HEK293 (cell line): ENCODE measurements around the gene IRF1.
A peak's percentile ranks its signal among the peaks of the same experiment; 100 is the strongest.

ENCODE experiments used
- BCL11B ChIP-seq: fragments of 450-650 bp; formaldehyde crosslinking; IDR thresholded peaks from 2 replicates; pipeline ENCODE4 v1.5.1; 2016; ENCODE audit warnings: low read depth, missing biosample characterization, missing genetic modification characterization
- CTCF ChIP-seq: fragments of 450-650 bp; formaldehyde crosslinking; IDR thresholded peaks from 2 replicates; pipeline ENCODE4 v1.5.1; 2016; ENCODE audit warnings: missing biosample characterization, missing genetic modification characterization
- EGR2 ChIP-seq: fragments of 450-650 bp; formaldehyde crosslinking; IDR thresholded peaks from 2 replicates; pipeline ENCODE4 v1.5.1; 2016; ENCODE audit warnings: low read depth, missing biosample characterization, missing genetic modification characterization
- REPIN1 ChIP-seq: fragments of 450-650 bp; formaldehyde crosslinking; IDR thresholded peaks from 2 replicates; pipeline ENCODE4 v1.5.1; 2017; ENCODE audit warnings: missing biosample characterization, missing genetic modification characterization, low read depth
- SETDB1 ChIP-seq: IDR thresholded peaks from one replicate; pipeline ENCODE4 v1.6.1; 2017; ENCODE audit warnings: mild to moderate bottlenecking, low read length, moderate library complexity, mixed read lengths; ENCODE audit not compliant: insufficient read length
- SP2 ChIP-seq: fragments of 450-650 bp; formaldehyde crosslinking; IDR thresholded peaks from 2 replicates; pipeline ENCODE4 v1.5.1; 2016; ENCODE audit warnings: missing biosample characterization, missing genetic modification characterization
- TCF7L2 ChIP-seq: IDR thresholded peaks from 2 replicates; pipeline ENCODE4 v1.6.1; 2011; ENCODE audit warnings: low read depth, mild to moderate bottlenecking, inconsistent platforms, low read length, moderate library complexity, borderline replicate concordance
- TSHZ1 ChIP-seq: fragments of 450-650 bp; formaldehyde crosslinking; IDR thresholded peaks from 2 replicates; pipeline ENCODE4 v1.5.1; 2016; ENCODE audit warnings: missing biosample characterization, missing genetic modification characterization, borderline replicate concordance
- ZBTB17 ChIP-seq: fragments of 450-650 bp; formaldehyde crosslinking; IDR thresholded peaks from 2 replicates; pipeline ENCODE4 v1.5.1; 2016; ENCODE audit warnings: missing biosample characterization, missing genetic modification characterization
- ZBTB48 ChIP-seq: fragments of 450-650 bp; formaldehyde crosslinking; IDR thresholded peaks from 2 replicates; pipeline ENCODE4 v1.5.1; 2016; ENCODE audit warnings: missing biosample characterization, missing genetic modification characterization
- ZIC2 ChIP-seq: fragments of 450-650 bp; formaldehyde crosslinking; IDR thresholded peaks from 2 replicates; pipeline ENCODE4 v1.5.1; 2016; ENCODE audit warnings: missing biosample characterization, missing genetic modification characterization
- ZNF121 ChIP-seq: fragments of 450-650 bp; formaldehyde crosslinking; IDR thresholded peaks from 2 replicates; pipeline ENCODE4 v1.5.1; 2016; ENCODE audit warnings: missing biosample characterization, missing genetic modification characterization
- ZNF140 ChIP-seq: fragments of 450-650 bp; formaldehyde crosslinking; IDR thresholded peaks from 2 replicates; pipeline ENCODE4 v1.5.1; 2016; ENCODE audit warnings: missing biosample characterization, missing genetic modification characterization
- ZNF266 ChIP-seq: fragments of 450-650 bp; formaldehyde crosslinking; IDR thresholded peaks from 2 replicates; pipeline ENCODE4 v1.5.1; 2016; ENCODE audit warnings: missing biosample characterization, missing genetic modification characterization, low read depth
- ZNF350 ChIP-seq: fragments of 450-650 bp; formaldehyde crosslinking; IDR thresholded peaks from 2 replicates; pipeline ENCODE4 v1.5.0; 2017; ENCODE audit warnings: missing biosample characterization, mild to moderate bottlenecking, missing genetic modification characterization
- ZNF404 ChIP-seq: fragments of 450-650 bp; formaldehyde crosslinking; IDR thresholded peaks from 2 replicates; pipeline ENCODE4 v1.5.1; 2017; ENCODE audit warnings: missing biosample characterization, missing genetic modification characterization
- ZNF488 ChIP-seq: fragments of 450-650 bp; formaldehyde crosslinking; IDR thresholded peaks from 2 replicates; pipeline ENCODE4 v1.5.1; 2016; ENCODE audit warnings: missing biosample characterization, missing genetic modification characterization
- ZNF514 ChIP-seq: fragments of 450-650 bp; formaldehyde crosslinking; IDR thresholded peaks from 2 replicates; pipeline ENCODE4 v1.5.1; 2016; ENCODE audit warnings: missing biosample characterization, missing genetic modification characterization
- ZNF549 ChIP-seq: fragments of 450-650 bp; IDR thresholded peaks from 2 replicates; pipeline ENCODE4 v1.5.1; 2018; ENCODE audit warnings: missing biosample characterization, missing genetic modification characterization, mild to moderate bottlenecking, inconsistent platforms, moderate library complexity
- ZNF558 ChIP-seq: fragments of 450-650 bp; formaldehyde crosslinking; IDR thresholded peaks from 2 replicates; pipeline ENCODE4 v1.5.1; 2016; ENCODE audit warnings: missing biosample characterization, missing genetic modification characterization
- ZNF571 ChIP-seq: fragments of 450-650 bp; formaldehyde crosslinking; IDR thresholded peaks from 2 replicates; pipeline ENCODE4 v1.5.0; 2017; ENCODE audit warnings: missing biosample characterization, missing genetic modification characterization
- ZNF621 ChIP-seq: fragments of 450-650 bp; formaldehyde crosslinking; IDR thresholded peaks from 2 replicates; pipeline ENCODE4 v1.5.1; 2017; ENCODE audit warnings: missing biosample characterization, missing genetic modification characterization
- ZNF692 ChIP-seq: fragments of 450-650 bp; formaldehyde crosslinking; IDR thresholded peaks from 2 replicates; pipeline ENCODE4 v1.5.1; 2016; ENCODE audit warnings: missing biosample characterization, missing genetic modification characterization
- ZNF76 ChIP-seq: fragments of 450-650 bp; formaldehyde crosslinking; IDR thresholded peaks from 2 replicates; pipeline ENCODE4; 2016; ENCODE audit warnings: low read depth, missing biosample characterization, missing genetic modification characterization, borderline replicate concordance
- TF ChIP-seq, protein P1 (sequence below): fragments of 450-650 bp; formaldehyde crosslinking; IDR thresholded peaks from 2 replicates; pipeline ENCODE4 v1.5.1; 2016; ENCODE audit warnings: missing biosample characterization, missing genetic modification characterization, borderline replicate concordance
- TF ChIP-seq, protein P2 (sequence below): fragments of 450-650 bp; formaldehyde crosslinking; IDR thresholded peaks from 2 replicates; pipeline ENCODE4 v1.5.1; 2016; ENCODE audit warnings: missing biosample characterization, missing genetic modification characterization
- TF ChIP-seq, protein P3 (sequence below): fragments of 450-650 bp; formaldehyde crosslinking; IDR thresholded peaks from 2 replicates; pipeline ENCODE4 v1.5.1; 2016; ENCODE audit warnings: missing biosample characterization, missing genetic modification characterization

The IRF1 gene

DNA sequence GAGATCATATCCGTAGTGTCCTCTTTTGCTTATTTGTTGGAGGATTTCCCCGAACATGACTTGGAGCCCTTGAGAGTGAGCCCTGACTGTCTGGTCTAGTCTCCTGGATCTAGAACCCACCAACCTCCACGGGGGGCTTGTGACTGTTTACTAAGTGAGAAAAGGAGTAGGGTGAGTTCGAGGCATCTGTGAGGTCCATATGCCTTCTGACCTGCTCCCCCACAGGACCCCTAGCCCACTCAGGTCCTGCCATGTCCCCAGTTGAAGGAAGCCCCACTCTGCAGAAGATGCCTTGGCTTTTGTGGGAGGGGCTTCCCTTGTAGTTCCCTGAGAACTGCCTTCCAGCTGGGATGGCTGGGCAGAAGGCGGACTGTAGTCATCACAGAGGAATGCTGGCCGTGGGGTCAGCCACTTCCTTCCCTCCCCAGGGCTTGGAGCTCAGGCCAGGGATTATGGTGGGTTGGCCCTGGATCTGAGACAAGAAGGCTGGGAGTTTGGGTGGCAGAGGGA lies 7.0 kb upstream of the IRF1 start (continued):
- TF ChIP-seq TSHZ1 (no peak), ZBTB48 (tag by site-specific recombination) (peak; percentile 41; the same call in 1 of the 2 replicates), REPIN1 (tag by site-specific recombination) (no peak), SETDB1 (no peak), ZIC2 (peak; percentile 38), TCF7L2 (no peak), ZBTB17 (peak; percentile 53; the same call in 1 of the 2 replicates), ZNF692 (tag by site-specific recombination) (no peak), ZNF121 (tag by site-specific recombination) (no peak), ZNF549 (tag by site-specific recombination) (no peak), ZNF488 (tag by site-specific recombination) (no peak), ZNF404 (tag by site-specific recombination) (no peak), SP2 (tag by site-specific recombination) (peak; percentile 34; the same call in 1 of the 2 replicates), ZNF266 (no peak), ZNF350 (tag by site-specific recombination) (no peak), ZNF621 (no peak), ZNF571 (no peak), CTCF (tag by site-specific recombination) (no peak), BCL11B (tag by site-specific recombination) (no peak), ZNF76 (tag by site-specific recombination) (no peak), ZNF558 (no peak), ZNF140 (tag by site-specific recombination) (no peak), EGR2 (tag by site-specific recombination) (peak; percentile 52; the same call in 1 of the 2 replicates), ZNF514 (tag by site-specific recombination) (no peak)
- TF ChIP-seq, protein P1, sequence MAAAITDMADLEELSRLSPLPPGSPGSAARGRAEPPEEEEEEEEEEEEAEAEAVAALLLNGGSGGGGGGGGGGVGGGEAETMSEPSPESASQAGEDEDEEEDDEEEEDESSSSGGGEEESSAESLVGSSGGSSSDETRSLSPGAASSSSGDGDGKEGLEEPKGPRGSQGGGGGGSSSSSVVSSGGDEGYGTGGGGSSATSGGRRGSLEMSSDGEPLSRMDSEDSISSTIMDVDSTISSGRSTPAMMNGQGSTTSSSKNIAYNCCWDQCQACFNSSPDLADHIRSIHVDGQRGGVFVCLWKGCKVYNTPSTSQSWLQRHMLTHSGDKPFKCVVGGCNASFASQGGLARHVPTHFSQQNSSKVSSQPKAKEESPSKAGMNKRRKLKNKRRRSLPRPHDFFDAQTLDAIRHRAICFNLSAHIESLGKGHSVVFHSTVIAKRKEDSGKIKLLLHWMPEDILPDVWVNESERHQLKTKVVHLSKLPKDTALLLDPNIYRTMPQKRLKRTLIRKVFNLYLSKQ (tag by site-specific recombination) = no peak
- TF ChIP-seq, protein P2, sequence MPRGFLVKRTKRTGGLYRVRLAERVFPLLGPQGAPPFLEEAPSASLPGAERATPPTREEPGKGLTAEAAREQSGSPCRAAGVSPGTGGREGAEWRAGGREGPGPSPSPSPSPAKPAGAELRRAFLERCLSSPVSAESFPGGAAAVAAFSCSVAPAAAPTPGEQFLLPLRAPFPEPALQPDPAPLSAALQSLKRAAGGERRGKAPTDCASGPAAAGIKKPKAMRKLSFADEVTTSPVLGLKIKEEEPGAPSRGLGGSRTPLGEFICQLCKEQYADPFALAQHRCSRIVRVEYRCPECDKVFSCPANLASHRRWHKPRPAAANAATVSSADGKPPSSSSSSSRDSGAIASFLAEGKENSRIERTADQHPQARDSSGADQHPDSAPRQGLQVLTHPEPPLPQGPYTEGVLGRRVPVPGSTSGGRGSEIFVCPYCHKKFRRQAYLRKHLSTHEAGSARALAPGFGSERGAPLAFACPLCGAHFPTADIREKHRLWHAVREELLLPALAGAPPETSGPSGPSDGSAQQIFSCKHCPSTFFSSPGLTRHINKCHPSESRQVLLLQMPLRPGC (tag by site-specific recombination) = no peak
- TF ChIP-seq, protein P3, sequence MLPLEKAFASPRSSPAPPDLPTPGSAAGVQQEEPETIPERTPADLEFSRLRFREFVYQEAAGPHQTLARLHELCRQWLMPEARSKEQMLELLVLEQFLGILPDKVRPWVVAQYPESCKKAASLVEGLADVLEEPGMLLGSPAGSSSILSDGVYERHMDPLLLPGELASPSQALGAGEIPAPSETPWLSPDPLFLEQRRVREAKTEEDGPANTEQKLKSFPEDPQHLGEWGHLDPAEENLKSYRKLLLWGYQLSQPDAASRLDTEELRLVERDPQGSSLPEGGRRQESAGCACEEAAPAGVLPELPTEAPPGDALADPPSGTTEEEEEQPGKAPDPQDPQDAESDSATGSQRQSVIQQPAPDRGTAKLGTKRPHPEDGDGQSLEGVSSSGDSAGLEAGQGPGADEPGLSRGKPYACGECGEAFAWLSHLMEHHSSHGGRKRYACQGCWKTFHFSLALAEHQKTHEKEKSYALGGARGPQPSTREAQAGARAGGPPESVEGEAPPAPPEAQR = no peak
